Neural crest cell (in vitro differentiated cells): ENCODE data around the gene ADAMTS17. TPM values are rescaled to one million over a fixed set of nuclear protein-coding genes. Genes with fewer than 3 reads are reported as not detected.
"Not testable (repeated sequence)": the region's sequence is repeated elsewhere in the genome, so short reads cannot be mapped to it uniquely, and the experiment has no call there.

Source experiments
- DNase-seq: peaks from one replicate; pipeline ENCODE4 v3.0.0; 2021; ENCODE audit warnings: low read depth, mixed read lengths, low spot score
- H3K27ac Mint-ChIP-seq: one replicate; pipeline ENCODE4 v1.8.0; 2021; ENCODE audit warnings: mild to moderate bottlenecking, mixed read lengths; ENCODE audit not compliant: unreplicated experiment
- H3K27me3 Mint-ChIP-seq: 2 replicates; pipeline ENCODE4 v1.8.0; 2021; ENCODE audit warnings: low read depth, mild to moderate bottlenecking, mixed read lengths
- H3K36me3 Mint-ChIP-seq: 2 replicates; pipeline ENCODE4 v1.8.0; 2021; ENCODE audit warnings: low read depth, mild to moderate bottlenecking, mixed read lengths
- H3K4me1 Mint-ChIP-seq: 2 replicates; pipeline ENCODE4 v1.8.0; 2021; ENCODE audit warnings: mixed read lengths
- H3K4me3 Mint-ChIP-seq: one replicate; pipeline ENCODE4 v1.8.0; 2021; ENCODE audit warnings: mild to moderate bottlenecking, mixed read lengths
- H3K9me3 Mint-ChIP-seq: 2 replicates; pipeline ENCODE4 v1.8.0; 2021; ENCODE audit warnings: mixed read lengths
- total RNA-seq: library from RNA; stranded (reverse); gene quantifications from 2 replicates; pipeline ENCODE4 v1.2.1, GENCODE V29; 2021
- TF ChIP-seq, protein P1 (sequence below): fragments of 200-600 bp; sonication (generic); conservative IDR thresholded peaks from 2 replicates; pipeline ENCODE4 v1.5.0; 2021; ENCODE audit warnings: antibody characterized with exemption, mild to moderate bottlenecking

ADAMTS17 gene
- total RNA-seq, 1 donor from 2014 or later: 2.3 TPM

DNA sequence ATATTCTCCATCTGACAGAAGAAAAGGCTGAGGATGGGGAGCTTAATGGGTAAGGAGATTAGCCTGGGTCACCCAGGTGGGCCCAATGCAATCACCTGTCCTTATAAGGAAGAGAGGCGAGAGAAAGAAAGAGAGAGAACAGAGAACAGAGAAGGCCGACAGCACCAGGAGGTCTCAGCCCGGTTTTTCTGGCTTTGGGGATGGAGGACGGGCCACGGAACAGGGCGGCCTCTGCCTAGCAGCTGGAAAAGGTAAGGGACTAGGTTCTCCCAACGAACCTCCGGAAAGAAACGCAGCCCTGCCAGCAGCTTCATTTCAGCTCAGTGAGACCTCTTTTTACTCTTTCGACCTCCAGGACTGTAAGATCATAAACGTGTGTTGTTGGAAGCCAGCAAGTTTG lies 412.5 kb downstream of the ADAMTS17 start:
- H3K9me3 Mint-ChIP-seq: peaks cover 3% of the 10 kb centered on the region
- H3K27me3 Mint-ChIP-seq: peaks cover 58% of the 10 kb centered on the region
- TF ChIP-seq, protein P1, sequence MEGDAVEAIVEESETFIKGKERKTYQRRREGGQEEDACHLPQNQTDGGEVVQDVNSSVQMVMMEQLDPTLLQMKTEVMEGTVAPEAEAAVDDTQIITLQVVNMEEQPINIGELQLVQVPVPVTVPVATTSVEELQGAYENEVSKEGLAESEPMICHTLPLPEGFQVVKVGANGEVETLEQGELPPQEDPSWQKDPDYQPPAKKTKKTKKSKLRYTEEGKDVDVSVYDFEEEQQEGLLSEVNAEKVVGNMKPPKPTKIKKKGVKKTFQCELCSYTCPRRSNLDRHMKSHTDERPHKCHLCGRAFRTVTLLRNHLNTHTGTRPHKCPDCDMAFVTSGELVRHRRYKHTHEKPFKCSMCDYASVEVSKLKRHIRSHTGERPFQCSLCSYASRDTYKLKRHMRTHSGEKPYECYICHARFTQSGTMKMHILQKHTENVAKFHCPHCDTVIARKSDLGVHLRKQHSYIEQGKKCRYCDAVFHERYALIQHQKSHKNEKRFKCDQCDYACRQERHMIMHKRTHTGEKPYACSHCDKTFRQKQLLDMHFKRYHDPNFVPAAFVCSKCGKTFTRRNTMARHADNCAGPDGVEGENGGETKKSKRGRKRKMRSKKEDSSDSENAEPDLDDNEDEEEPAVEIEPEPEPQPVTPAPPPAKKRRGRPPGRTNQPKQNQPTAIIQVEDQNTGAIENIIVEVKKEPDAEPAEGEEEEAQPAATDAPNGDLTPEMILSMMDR: no peak
- H3K4me3 Mint-ChIP-seq: peak overlapping the region; percentile 64
- H3K36me3 Mint-ChIP-seq: no peaks in the 10 kb centered on the region
- H3K4me1 Mint-ChIP-seq: no peaks in the 10 kb centered on the region
- no peak for DNase-seq
- H3K27ac Mint-ChIP-seq: no peak overlapping the region

GRCh38 chr15:99928429-99928981 lies 413.3 kb downstream of the ADAMTS17 start:
- Mint-ChIP-seq H3K4me1 (no peaks in the 10 kb centered on the region), H3K4me3 (peak overlapping the region; percentile 84), H3K36me3 (no peaks in the 10 kb centered on the region), H3K27me3 (peaks cover 58% of the 10 kb centered on the region), H3K27ac (no peak overlapping the region), H3K9me3 (peaks cover under 1% of the 10 kb centered on the region)
- DNase-seq: peak; percentile 71
- TF ChIP-seq, protein P1: peak; percentile 75

DNA sequence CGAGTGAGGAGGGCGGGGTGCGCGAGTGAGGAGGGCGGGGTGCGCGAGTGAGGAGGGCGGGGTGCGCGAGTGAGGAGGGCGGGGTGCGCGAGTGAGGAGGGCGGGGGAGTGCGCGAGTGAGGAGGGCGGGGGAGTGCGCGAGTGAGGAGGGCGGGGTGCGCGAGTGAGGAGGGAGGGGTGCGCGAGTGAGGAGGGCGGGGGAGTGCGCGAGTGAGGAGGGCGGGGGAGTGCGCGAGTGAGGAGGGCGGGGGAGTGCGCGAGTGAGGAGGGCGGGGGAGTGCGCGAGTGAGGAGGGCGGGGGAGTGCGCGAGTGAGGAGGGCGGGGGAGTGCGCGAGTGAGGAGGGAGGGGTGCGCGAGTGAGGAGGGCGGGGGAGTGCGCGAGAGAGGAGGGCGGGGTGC lies 415.2 kb downstream of the ADAMTS17 start:
- H3K27me3 Mint-ChIP-seq: peaks cover 71% of the 10 kb centered on the region

GRCh38 chr15:99925661-99926461 lies 415.9 kb downstream of the ADAMTS17 start:
- H3K4me1 Mint-ChIP-seq: no peaks in the 10 kb centered on the region
- H3K27ac Mint-ChIP-seq: no peak overlapping the region
- no peaks in the 10 kb centered on the region for H3K9me3 Mint-ChIP-seq
- DNase-seq: no peak
- H3K4me3 Mint-ChIP-seq: peak overlapping the region; percentile 79
- H3K27me3 Mint-ChIP-seq: peaks cover 74% of the 10 kb centered on the region
- no peaks in the 10 kb centered on the region for H3K36me3 Mint-ChIP-seq
- TF ChIP-seq, protein P1: no peak

More for the DNA sequence above, 415.2 kb downstream of the ADAMTS17 start:
- not testable (repeated sequence) for H3K9me3 Mint-ChIP-seq, H3K4me3 Mint-ChIP-seq, H3K36me3 Mint-ChIP-seq, H3K4me1 Mint-ChIP-seq, H3K27ac Mint-ChIP-seq, DNase-seq

GRCh38 chr15:99923711-99924110 lies 418.1 kb downstream of the ADAMTS17 start:
- no peak for DNase-seq
- Mint-ChIP-seq H3K36me3 (no peaks in the 10 kb centered on the region), H3K27me3 (peaks cover 69% of the 10 kb centered on the region), H3K27ac (no peak overlapping the region), H3K4me1 (no peaks in the 10 kb centered on the region), H3K9me3 (no peaks in the 10 kb centered on the region), H3K4me3 (peak overlapping the region; percentile 74)
- TF ChIP-seq, protein P1: no peak

Other genes with a start within 250 kb of the ADAMTS17 start
- gene CERS3, start 187.0 kb upstream of the ADAMTS17 start, total RNA-seq: 0.26 TPM in 1 of 2 replicates, not detected in the other